B cell (primary cell): ENCODE measurements around the gene C1orf74. TPM values are rescaled to one million over a fixed set of nuclear protein-coding genes. Genes with fewer than 3 reads are reported as not detected.

Source experiments
- ATAC-seq: fragments of 200-7000 bp; cut with Tn5 transposase; one replicate; pipeline ENCODE4 v1.10.0; 2021; ENCODE audit warnings: low read depth, mild to moderate bottlenecking, moderate number of reproducible peaks, moderate library complexity
- CTCF ChIA-PET: fragments of 350-600 bp; sonication (Branson Sonifier 250); formaldehyde crosslinking; loops from one replicate; lab custom pipeline; 2021; ENCODE audit warnings: antibody characterized with exemption, inconsistent platforms; lab: Charles Lee
- POLR2A ChIA-PET: fragments of 350-600 bp; sonication (Branson Sonifier 250); formaldehyde crosslinking; loops from one replicate; lab custom pipeline; 2021; ENCODE audit warnings: antibody characterized with exemption; lab: Charles Lee
- DNase-seq: peaks from one replicate; pipeline ENCODE4 v3.0.0; 2013
- H2AFZ ChIP-seq: 2 replicates; pipeline ENCODE4 v1.6.1; 2012; ENCODE audit warnings: mild to moderate bottlenecking, low read depth, low read length; ENCODE audit not compliant: insufficient read depth, poor library complexity, severe bottlenecking
- H3K27ac ChIP-seq, 2 donors: 1 replicate in 1 of 2; 2 replicates in 1 of 2; pipeline ENCODE4 v1.5.1; 2012 to 2013; ENCODE audit warnings: low read length in 2 of 2, mild to moderate bottlenecking in 2 of 2, moderate library complexity in 1 of 2
- H3K27me3 ChIP-seq, 4 experiments: fragments of 200-600 bp in 1 of 4; sonication (generic) in 1 of 4; replicated peaks in 1 of 4; 1 replicate in 2 of 4; 2 replicates in 2 of 4; pipeline versions ENCODE4 v1.6.1 to v1.7.0; 2013 to 2016; ENCODE audit warnings: low read length in 3 of 4, mild to moderate bottlenecking in 2 of 4, mixed read lengths in 1 of 4, moderate library complexity in 1 of 4; ENCODE audit not compliant: insufficient read depth in 4 of 4, control insufficient read depth in 3 of 4; ENCODE audit errors: control extremely low read depth in 1 of 4
- H3K36me3 ChIP-seq, 2 experiments: replicated peaks in 1 of 2; 1 replicate in 1 of 2; 2 replicates in 1 of 2; pipeline versions ENCODE4 v1.6.1 to v1.7.1; 2013; ENCODE audit warnings: low read length in 1 of 2; ENCODE audit not compliant: insufficient read depth in 2 of 2, control insufficient read depth in 1 of 2; ENCODE audit errors: control extremely low read depth in 1 of 2, extremely low read depth in 1 of 2
- H3K4me1 ChIP-seq, 2 donors: fragments of 200-600 bp in 1 of 2; sonication (generic) in 1 of 2; 1 replicate in 1 of 2; 2 replicates in 1 of 2; pipeline versions ENCODE4 v1.5.1 to v1.6.1; 2013 to 2017; ENCODE audit warnings: low read length in 2 of 2; ENCODE audit not compliant: control insufficient read depth in 2 of 2, insufficient read depth in 2 of 2
- H3K4me2 ChIP-seq: replicated peaks from 2 replicates; pipeline ENCODE3; 2012; ENCODE audit warnings: mild to moderate bottlenecking, low read depth, low read length; ENCODE audit not compliant: poor library complexity, severe bottlenecking
- H3K4me3 ChIP-seq, 5 experiments: fragments of 200-600 bp in 1 of 5; sonication (generic) in 1 of 5; 1 replicate in 3 of 5; 2 replicates in 2 of 5; pipeline versions ENCODE4 v1.5.1 to v1.7.0; 2011 to 2016; ENCODE audit warnings: low read length in 4 of 5, mild to moderate bottlenecking in 4 of 5, low read depth in 2 of 5, control low read depth in 1 of 5, moderate library complexity in 1 of 5; ENCODE audit not compliant: insufficient read depth in 1 of 5; ENCODE audit errors: control extremely low read depth in 1 of 5, extremely low read depth in 1 of 5
- H3K79me2 ChIP-seq: fragments of 200-600 bp; sonication (generic); one replicate; pipeline ENCODE4 v1.6.0; 2016; ENCODE audit warnings: low read length; ENCODE audit not compliant: control insufficient read depth, insufficient read depth
- H3K9ac ChIP-seq: fragments of 200-600 bp; sonication (generic); 2 replicates; pipeline ENCODE4 v1.6.1; 2017; ENCODE audit warnings: mild to moderate bottlenecking, low read length, moderate library complexity
- H3K9me3 ChIP-seq, 3 donors: one replicate each; pipeline versions ENCODE4 v1.6.1 to v1.7.1; 2013; ENCODE audit warnings: low read length in 2 of 3; ENCODE audit not compliant: control insufficient read depth in 2 of 3, insufficient read depth in 1 of 3; ENCODE audit errors: control extremely low read depth in 1 of 3
- H4K20me1 ChIP-seq: 2 replicates; pipeline ENCODE4 v1.6.0; 2012; ENCODE audit warnings: mild to moderate bottlenecking, low read length; ENCODE audit not compliant: insufficient read depth, control insufficient read depth, poor library complexity, severe bottlenecking
- H3K27ac Mint-ChIP-seq: one replicate; pipeline ENCODE4 v1.8.0; 2021; ENCODE audit warnings: mixed read lengths
- H3K27me3 Mint-ChIP-seq: one replicate; pipeline ENCODE4 v1.8.0; 2021; ENCODE audit warnings: mixed read lengths
- H3K4me1 Mint-ChIP-seq: one replicate; pipeline ENCODE4 v1.8.0; 2021; ENCODE audit warnings: mixed read lengths
- H3K4me3 Mint-ChIP-seq: one replicate; pipeline ENCODE4 v1.8.0; 2021; ENCODE audit warnings: mixed read lengths
- H3K9me3 Mint-ChIP-seq: one replicate; pipeline ENCODE4 v1.8.0; 2022; ENCODE audit warnings: mixed read lengths; ENCODE audit not compliant: insufficient read depth
- CTCF ChIP-seq: fragments of 200-600 bp; IDR thresholded peaks from one replicate; pipeline ENCODE4 v1.8.0; 2022; ENCODE audit warnings: antibody characterized with exemption, mild to moderate bottlenecking
- EZH2 ChIP-seq: IDR thresholded peaks from 2 replicates; pipeline ENCODE4 v1.6.1; 2012; ENCODE audit warnings: borderline replicate concordance, low read depth, mild to moderate bottlenecking, moderate library complexity, low read length; ENCODE audit not compliant: insufficient read depth, poor library complexity, severe bottlenecking
- WGBS: methylation state at CpG from one replicate; pipeline ENCODE4 v1.1.5; 2013; ENCODE audit warnings: missing lambda C conversion rate; ENCODE audit not compliant: insufficient coverage; 5-methylcytosine and 5-hydroxymethylcytosine counted together
- intact Hi-C: fragments of 100-400 bp; cut with micrococcal nuclease; formaldehyde crosslinking; loops from one replicate; pipeline ENCODE4 v1.10.0; 2022
- polyA plus RNA-seq: library from polyadenylated mRNA; depleted of rRNA; stranded (reverse); fragments of >200 nt; gene quantifications from 2 replicates; pipeline ENCODE4 v1.2.3, GENCODE V29; 2012
- total RNA-seq, 2 donors: library from RNA; stranded (reverse); fragments of 120-200 nt in 1 of 2; gene quantifications; 1 replicate in 1 of 2; 2 replicates in 1 of 2; pipeline versions ENCODE4 v1.2.3 to v1.2.4, GENCODE V29; 2013 to 2022

The C1orf74 gene
- total and polyA plus RNA-seq, 2 donors (not counting 1 experiment from before 2014, with no cell fraction given) = 0.49 to 3.4 TPM

GRCh38 chr1:209733409-209734192 is 50.8 kb downstream of the C1orf74 start:
- intact Hi-C loops = no loop called here
- H3K4me3 Mint-ChIP-seq = no peak overlapping the region
- Histone ChIP-seq H2AFZ (no peak overlapping the region), H3K36me3 (no peaks in the 10 kb centered on the region), H3K4me1 (no peaks in the 10 kb centered on the region), H3K9me3 (no peaks in the 10 kb centered on the region), H3K4me3 (no peak overlapping the region), H3K9ac (no peak overlapping the region), H3K79me2 (no peaks in the 10 kb centered on the region), H3K27me3 (peaks cover 0 to 3% (median 0%) of the 10 kb centered on the region in 4 experiments), H3K4me2 (no peak overlapping the region), H4K20me1 (no peaks in the 10 kb centered on the region), H3K27ac (no peak overlapping the region)
- POLR2A ChIA-PET = no interaction called here
- H3K27ac Mint-ChIP-seq = no peak overlapping the region
- no peaks in the 10 kb centered on the region for H3K9me3 Mint-ChIP-seq
- TF ChIP-seq EZH2 (no peak), CTCF (no peak)
- CTCF ChIA-PET = no interaction called here
- DNase-seq (no peak), ATAC-seq (no peak)
- no peaks in the 10 kb centered on the region for H3K4me1 Mint-ChIP-seq
- H3K27me3 Mint-ChIP-seq = no peaks in the 10 kb centered on the region
- WGBS = 77% methylated on average over 2 of the region's 3 CpGs

- Mint-ChIP-seq H3K27ac (no peak overlapping the region), H3K4me1 (no peaks in the 10 kb centered on the region), H3K27me3 (no peaks in the 10 kb centered on the region), H3K4me3 (no peak overlapping the region), H3K9me3 (no peaks in the 10 kb centered on the region)
- H3K4me2 ChIP-seq = no peak overlapping the region
- no peak for DNase-seq
- H3K36me3 ChIP-seq = no peaks in the 10 kb centered on the region
- no peak overlapping the region for H3K9ac ChIP-seq
- intact Hi-C loops = no loop called here
- ATAC-seq = no peak
- H3K4me1 ChIP-seq = no peaks in the 10 kb centered on the region
- no peak overlapping the region for H3K4me3 ChIP-seq
- no peaks in the 10 kb centered on the region for H3K9me3 ChIP-seq
- no peaks in the 10 kb centered on the region for H3K79me2 ChIP-seq
- TF ChIP-seq EZH2 (no peak), CTCF (no peak)
- no peaks in the 10 kb centered on the region for H4K20me1 ChIP-seq
- peaks cover 0 to 3% (median 0%) of the 10 kb centered on the region in 4 experiments for H3K27me3 ChIP-seq
- ChIA-PET POLR2A (no interaction called here), CTCF (no interaction called here)
- WGBS = no CpG with 5 or more reads among the region's 1 CpG
- no peak overlapping the region for H3K27ac ChIP-seq
- H2AFZ ChIP-seq = no peak overlapping the region
These were observed 51.6 kb downstream of the C1orf74 start for GRCh38 chr1:209732725-209733124.
